NCI-H2081 treated with DMSO at 0.1 percent for 48 hours (cell line): ENCODE data around the gene ACTL8.

Experiments used
- DNase-seq: peaks from one replicate; lab custom pipeline; 2025; lab: John Stamatoyannopoulos, UW

The ACTL8 gene, protein sequence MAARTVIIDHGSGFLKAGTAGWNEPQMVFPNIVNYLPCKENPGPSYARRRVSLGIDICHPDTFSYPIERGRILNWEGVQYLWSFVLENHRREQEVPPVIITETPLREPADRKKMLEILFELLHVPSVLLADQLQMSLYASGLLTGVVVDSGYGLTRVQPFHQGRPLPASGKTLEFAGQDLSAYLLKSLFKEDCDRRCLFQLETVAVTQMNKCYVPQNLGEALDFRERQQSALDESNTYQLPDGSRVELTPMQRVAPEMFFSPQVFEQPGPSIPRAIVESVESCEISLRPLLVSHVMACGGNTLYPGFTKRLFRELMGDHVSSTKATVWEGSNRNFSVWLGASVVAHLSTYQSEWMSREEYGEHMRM

DNA sequence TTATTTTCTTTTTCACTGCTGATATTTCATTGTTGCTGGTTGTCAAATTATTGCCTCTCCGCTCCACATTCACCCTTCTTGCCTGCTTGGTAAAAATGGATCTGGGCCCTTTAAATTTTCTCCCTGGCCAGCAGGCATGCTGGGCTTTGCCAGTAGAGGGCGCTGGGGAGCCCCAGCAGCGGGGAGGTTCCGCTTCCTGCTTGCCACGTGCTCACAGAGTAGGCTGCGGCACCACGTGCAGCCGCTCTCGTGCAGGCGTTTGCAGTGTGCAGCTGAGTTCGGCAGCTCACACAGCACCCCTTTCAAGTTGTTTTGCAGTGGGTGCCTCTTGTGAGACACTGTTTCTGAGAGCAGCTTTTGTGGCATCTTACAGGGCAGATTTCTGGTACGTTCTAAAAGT lies at the start of gene ACTL8:
ACTL8 (plus strand) TSS at position 214 of the 400 bp plus-strand sequence. CDS start 67,676 bp downstream, outside the sequence.
- DNase-seq = no peak

DNA sequence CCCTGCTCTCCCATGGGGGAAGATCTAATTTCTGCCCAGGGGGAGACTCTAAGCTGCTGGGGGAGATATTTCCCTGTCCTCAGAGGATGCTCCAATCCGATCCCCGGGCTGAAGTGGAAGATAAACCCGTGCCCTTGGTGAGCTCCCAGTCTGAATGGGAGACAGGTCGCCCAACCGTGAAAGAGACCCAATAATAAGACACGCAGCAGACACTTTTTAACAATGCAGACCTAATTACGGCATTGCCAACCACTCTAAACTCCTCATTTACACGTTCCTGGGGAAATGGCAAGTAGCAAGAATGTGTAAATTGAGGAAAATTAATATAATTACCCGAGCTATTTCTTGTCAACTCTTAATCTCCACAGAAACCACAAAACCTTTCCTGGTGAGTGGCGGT lies 48.7 kb upstream of the ACTL8 start:
- no peak for DNase-seq

DNA sequence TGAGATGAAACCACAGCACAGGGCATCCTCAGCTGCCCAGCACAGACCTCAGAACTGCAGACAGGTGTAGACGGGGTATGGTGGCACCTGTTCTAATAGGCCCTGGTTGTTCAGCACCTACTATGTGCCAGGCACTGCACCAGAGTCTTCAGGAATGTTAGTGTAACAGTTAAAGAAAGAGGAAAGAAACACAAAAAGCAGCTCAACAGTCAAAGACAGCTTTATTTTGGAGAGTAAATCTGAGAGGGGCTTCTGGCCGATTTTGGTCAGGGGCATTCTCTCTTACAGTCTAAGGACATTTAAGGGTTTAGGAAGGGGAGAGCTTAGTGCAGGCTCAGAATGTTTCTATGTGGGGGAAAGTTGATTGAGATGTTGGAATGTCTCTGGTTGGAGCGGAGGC lies 45.2 kb upstream of the ACTL8 start:
- DNase-seq = no peak

DNA sequence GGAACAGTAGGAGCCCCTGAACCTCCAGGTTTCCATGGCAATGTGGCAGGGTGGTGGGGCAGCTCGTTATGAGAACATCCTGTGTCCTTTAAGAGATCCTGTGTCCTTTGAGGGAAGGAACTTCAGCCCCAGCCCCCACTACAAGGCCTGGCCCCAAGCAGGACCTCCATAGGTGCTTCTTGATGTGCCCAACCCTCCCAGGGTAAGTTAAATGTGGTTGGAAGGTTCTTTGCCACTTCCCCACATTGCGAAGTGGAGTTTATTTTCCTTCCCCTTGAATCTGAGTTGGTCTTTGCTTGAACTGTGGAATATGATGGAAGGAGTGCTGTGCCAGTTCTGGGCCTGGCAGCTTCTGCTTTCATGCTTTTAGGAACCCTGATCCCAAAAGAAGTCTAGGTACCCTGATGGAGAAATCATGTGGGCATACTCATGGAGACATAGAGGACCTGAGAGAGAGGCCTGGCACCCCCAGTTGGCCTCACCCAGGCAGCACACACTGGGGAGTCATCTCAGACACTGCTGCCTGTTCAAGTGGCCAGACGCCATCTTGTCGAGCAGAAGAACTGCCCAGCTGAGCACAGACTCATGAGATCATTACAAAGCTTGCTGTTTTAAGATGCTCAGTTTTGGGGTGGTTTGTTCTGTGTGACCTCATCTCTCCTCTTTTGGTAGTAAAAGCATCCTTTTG lies 44.1 kb upstream of the ACTL8 start:
- no peak for DNase-seq

DNA sequence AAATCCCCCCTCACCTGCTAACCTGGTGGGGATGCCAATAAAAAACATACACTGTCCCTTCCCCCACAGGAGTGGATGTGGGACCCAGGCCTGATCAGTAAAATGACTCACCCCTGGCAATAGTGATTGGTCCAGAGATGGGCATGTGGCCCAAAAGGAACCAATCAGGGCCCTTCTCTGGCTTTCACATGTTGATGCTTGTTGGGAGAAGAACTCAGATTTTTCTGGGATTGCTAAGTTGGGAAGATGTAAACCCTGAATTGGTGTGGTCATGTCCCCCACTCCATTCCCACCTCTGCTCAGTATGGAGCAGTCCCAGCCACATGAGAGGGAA lies 43.6 kb upstream of the ACTL8 start:
- no peak for DNase-seq

DNA sequence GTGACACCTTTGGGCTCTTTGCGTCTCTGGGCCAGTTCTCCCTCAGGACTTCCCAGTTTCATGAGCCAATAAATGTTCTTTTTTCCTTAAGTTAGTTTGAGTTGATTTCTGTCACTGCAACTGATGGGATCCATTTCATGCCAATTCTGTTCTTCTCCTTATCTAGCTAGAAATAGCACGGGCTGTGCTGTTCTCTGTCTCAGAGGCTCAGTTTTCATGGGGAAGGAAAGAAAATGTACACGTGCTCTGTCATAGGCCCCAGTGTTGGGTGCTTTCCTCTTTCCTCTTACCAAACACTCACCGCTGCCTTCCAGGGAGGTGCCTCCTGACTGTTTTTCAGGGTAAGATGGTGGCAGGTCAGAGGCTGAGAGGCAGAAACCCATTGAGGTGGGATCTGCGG lies 43.2 kb upstream of the ACTL8 start:
- no peak for DNase-seq

DNA sequence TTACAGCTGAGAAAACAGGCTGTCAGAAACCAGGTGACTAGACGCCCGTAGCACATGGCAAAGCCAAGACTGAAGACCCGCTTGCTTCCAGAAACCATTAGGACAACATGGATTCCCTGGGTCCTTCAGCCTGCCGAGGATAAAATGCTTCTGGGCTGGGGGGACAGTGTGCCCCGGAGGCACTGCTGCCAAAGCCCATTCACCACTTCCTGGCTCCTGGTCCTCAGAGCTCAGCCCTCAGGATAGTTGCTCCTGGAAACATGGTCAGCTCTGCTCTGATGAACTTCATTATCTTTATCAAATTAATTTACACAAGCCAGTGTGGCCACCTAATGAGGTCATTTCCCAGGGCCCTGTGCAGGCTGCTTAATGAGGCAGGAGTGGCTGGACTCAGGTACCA lies 41.1 kb upstream of the ACTL8 start:
- no peak for DNase-seq

DNA sequence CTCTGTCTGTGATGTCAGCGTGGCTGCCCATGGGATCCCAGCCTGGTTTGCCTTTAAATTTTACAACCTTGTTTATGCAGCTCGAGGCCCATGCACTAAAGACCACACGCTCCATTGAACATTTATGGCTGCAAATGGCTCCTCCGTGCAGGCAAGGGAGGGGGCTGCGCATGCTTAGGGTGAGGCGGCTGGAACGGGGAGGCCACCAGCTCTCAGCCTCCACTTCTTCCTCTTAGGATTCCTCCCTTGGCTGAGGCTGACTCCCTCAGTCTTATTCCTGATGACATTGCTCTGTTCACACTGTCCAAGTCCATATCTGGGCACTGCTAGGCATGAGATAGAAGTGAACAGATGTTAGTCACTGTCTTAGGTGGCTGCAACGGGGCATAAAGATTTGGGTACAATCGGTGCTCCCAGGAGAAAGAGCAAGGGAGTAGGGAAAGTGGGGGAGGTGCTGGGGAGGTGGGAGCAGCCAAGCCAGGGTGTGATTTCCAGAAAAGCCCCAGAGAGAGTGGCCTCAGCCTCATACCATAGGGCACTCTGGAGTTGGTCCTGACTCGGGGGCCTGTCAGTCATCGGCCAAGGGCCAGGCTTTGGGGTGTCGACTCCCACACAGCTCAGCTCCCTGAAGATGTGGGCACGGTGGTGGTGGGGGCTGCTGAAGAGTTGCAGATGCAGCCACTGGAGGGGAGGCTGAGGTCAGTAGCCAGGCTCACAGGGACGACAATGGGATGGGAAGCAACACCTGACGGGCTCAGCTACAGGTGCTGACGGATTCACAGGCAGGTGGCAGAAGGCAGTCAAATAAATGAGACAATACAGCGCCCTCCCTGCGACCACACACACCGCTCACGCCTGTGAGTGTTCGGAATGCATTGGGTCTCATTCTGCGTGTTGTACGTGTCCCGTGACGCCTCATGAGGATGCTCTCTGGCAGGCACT lies 37.3 kb upstream of the ACTL8 start:
- DNase-seq = no peak

DNA sequence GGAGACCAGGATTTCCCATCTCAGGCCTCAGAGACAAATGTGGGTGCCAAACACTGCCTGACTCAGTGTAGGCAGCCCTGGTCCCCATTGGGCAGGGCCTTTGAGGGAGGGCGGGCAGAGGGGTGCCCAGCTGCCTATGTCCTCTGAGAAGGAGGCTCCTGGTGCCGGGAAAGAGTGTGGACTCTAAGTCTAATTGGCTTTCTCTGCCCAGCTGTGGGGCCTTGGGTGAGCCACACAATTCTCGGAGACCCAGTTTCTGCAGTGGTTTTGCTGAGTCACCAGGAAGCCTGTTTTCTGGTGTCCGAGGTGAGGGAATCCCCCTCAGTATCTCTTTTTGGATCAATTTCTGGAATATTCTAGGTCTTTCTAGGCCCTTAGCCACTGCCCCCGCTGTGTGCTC lies 35.3 kb upstream of the ACTL8 start:
- DNase-seq = no peak

DNA sequence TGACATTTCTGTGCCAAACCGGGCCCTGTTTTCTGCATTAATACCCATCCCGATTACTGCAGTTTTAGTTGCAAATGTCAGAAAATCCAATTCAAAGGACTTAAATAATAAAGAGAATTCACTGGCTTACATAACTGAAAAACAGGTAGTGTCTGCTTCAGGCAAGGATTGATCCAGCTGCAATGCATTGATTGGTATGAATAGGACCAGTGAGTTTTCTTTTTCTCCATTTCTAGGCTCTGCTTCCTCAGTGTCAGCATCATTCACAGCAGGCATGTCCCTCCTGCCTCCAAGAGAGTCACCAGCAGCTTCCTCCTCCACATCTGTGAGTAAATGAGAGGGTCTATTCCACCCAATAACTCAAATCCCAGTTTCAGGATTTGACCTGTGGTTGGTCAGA lies 33.7 kb upstream of the ACTL8 start:
- DNase-seq = no peak

DNA sequence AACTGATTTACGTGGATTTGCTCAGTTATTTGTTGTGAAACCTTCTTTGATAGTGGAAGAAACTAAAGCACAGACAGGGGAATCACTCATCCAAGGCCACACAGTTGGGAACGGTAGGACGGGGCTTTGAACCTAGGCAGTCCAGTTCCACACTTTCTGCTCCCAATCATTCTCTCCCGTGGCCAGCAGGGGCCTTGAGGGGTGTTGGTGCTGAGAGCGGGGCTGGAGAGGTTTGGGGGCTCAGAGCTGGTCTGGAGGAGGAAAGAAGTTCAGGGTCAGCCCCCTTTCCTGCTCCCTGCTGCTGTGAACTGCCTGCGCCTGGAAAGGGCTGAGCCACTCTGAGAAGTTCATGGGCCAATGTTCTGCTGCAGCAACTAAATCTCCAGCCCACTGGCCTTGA lies 31.4 kb upstream of the ACTL8 start:
- DNase-seq = no peak

DNA sequence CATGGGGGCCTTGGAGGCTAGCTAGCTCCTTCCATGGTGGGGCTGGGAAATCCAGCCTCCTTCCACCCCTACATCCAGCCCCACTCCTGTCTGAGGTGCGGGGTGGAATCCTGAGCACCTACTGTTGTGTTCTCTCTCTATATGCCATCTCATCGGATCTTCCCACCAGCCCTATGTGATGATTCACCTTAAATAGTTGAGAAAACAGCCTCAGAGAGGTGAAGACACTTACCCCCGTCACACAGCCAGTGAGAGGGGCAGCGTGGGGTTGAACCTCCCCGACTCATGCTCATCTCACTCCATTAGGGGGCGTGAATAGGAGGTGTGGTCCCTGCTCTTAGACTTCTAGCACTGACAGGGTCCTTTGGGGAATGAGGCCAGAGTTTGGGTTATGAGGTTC lies 31.0 kb upstream of the ACTL8 start:
- DNase-seq = no peak

DNA sequence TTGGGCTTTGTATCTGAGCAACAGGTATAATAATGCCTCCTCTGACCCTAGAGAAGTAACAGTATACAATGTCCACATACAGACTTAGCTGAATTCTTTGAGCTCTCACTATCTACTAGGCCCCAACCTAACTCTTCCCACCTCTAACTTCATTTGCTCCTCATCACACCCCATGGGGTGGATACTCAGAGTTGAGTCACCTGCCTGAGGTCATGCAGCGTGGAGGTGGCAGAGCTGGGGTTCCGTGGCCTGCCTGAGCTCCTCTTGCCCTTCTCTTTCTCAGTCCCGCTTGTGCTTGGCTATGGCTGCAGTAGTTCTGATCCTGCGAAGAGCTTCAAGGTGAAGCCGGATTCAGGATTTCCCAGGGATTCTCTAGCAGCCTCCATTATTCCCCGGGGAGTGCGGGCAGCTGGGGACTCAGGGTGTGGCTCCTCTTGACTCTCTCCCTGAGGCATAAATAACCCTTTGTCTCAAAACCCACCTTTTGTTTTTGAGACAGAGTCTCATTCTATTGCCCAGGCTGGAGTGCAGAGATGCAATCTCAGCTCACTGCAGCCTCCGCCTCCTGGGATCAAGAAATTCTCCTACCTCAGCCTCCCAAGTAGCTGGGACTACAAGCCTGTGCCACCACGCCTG lies 29.9 kb upstream of the ACTL8 start:
- DNase-seq = no peak

DNA sequence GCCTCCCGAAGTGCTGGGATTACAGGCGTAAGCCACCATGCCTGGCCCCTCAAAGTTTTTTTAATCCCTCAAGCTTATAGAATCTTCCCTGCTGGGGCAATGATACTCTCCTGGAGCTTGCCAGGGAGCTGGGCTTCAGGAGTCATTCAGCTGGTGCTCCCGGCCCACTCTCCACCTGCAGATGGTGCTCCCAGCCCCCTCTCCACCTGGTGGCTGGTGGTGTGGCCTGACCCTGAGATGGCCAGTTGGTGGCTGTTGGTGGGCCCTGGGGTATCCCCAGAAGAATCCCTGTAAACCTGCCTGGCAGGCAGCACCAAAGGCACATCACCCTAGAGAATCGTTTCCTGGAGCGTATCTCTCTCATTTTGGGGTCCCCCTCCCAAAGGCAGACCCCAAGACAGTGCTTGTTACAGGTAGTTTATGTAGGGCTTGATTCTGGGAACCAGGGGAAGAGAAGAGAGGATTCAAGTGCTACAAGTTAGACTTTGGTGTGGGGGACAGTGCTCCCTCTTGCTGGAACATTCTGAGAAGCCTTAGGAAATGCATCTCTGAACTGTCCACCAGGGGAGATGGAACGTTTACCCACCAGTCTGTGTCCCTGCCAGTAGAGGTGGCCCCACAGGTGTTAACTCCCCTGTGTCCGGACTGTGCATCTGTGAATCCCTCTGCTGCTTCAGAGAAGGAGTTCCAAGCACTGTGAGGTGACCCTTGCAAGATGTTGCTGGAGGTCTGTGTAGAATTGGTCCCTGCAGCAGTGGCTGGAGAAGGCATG lies 29.1 kb upstream of the ACTL8 start:
- no peak for DNase-seq

DNA sequence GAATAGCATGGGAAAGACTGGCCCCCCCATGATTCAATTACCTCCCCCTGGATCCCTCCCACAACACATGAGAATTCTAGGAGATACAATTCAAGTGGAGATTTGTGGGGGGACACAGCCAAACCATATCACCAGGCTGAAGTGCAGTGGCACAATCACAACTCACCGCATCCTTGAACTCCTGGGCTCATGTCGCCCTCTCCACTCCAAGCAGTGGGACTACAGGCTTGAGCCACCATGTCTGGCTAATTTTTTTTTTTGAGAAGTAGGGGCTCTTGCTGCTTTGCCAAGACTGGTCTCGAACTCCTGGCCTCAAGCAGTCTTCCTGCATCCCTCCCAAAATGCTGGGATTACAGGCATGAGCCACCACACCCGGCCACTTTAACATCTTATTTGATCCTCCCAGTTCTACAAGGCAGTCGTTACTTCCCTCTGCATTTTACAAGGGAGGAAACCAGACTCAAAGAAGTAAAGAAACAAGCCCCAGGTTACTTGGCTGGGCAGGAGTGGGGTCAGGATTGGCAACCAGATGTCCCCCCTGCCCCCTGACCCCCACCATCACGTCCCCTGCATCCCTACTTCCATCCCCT lies 26.9 kb upstream of the ACTL8 start:
- DNase-seq = no peak

DNA sequence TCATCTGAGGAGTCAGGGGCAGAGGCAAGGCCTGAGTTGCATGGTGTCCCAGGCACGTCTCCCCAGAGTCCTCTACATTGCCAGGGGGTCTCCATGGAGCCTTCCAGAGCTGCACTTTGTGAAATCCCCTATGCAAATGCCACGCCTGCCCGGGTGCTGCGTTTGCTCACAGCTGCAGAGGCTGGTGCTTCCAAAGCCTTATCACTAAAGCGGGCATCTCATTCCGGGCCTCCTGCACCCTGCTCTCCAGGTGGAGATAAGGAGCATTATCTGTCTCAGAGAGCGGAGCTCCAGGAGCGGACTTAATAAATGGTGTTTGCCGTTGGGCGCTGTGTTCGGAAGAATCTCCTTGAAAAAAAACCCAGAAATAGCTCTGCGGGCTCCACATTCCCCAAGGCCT lies 25.9 kb upstream of the ACTL8 start:
- no peak for DNase-seq

DNA sequence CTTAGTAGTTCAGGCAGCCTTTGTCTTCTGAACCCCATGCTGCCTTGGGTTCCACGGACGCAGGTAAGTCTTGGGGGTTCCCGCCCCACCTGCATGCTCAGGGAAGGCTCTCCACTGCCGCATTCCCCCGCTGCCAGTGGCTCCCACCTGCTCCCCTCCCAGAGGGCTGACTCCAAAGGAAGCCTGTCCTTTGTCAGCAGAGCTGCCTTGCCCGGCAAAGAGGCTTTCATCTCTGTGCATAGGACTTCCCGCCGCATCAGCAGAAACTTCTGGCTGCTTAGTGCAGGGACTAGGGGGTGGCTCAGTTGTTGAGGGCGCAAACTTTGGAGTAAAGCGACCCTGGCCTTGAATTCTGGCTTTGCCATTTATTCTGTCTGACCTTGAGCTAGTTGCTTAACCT lies 25.2 kb upstream of the ACTL8 start:
- no peak for DNase-seq

DNA sequence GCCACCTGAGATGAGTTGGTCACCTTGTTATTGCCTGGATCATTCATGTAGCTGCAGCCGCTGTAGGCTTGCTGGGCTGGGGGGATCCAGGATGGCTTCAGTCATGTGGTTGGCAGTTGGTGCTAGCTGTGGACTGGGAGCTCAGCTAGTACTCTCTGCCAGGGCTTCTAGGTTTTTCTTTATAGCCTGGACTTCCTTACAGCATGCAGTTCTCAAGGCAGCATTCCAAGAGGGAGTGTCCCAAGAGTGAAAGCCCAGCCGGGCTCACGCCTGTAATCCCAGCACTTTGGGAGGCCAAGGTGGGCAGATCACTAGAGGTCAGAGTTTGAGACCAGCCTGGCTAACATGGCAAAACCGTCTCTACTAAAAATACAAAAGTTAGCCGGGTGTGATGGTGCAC lies 23.7 kb upstream of the ACTL8 start:
- no peak for DNase-seq

DNA sequence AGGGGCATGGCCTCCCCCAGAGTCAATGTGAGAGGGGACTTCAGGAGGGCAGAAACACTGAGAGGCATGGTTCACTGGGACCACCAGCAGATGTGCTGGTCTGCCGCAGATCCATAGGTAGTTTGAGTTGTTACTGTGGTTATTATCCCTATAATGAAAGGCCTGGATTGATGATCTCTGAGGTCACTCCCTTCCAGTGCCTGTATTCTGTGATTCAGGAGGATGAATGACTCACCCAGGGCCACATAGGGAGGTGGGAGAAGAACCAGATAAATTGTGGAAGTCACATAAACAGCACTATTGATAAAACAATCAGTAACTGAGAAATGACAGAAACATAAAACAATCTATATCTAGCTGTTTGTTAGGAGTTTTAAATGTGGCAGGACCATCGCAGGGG lies 22.7 kb upstream of the ACTL8 start:
- DNase-seq = no peak

DNA sequence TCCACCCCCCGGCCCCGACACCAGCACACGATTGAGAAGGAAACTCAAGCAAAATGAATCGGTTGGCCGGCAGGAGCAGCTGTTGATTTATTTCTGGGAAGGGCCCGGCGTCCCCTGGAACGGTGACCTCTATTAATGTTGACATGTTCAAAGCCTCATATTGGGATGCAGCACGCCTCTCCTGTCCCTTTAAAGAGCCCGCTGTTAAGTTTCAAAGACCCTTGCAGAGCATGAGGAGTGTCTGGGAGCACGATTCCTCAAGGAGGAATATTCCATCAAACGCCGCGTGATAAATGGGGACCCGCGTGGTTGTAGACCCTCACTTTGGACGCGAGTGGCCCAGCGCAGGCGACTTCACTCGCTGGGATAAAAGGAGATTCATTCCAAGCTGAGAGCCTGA lies 21.5 kb upstream of the ACTL8 start:
- DNase-seq = no peak

DNA sequence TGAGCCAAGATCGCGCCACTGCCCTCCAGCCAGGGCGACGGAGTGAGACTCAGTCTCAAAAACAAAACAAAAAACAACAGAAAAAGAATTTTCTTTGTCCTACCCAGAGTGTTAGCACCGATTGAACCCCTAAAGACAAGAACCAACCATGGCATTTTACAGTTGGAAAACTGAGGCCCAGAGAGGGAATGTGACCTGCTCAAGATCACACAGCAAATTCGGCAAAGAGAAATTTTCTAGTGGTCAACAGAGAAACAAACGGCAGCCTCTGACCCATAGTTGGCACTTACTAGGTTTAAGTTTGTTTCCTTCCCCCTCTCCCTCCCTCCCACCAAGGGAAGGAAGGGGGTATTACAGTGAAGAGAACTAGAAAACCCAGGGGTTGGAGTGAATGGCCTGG lies 20.5 kb upstream of the ACTL8 start:
- no peak for DNase-seq
